AG04450 (cell line): ENCODE results near the gene ACIN1. TPM values are rescaled to one million over a fixed set of nuclear protein-coding genes. Genes with fewer than 3 reads are reported as not detected.

ENCODE experiments used
- CTCF ChIA-PET: fragments of 300-600, 350-600 bp; formaldehyde crosslinking; extraction: SDS; loops from one replicate; lab custom pipeline; 2022; ENCODE audit warnings: antibody characterized with exemption, inconsistent platforms; lab: Charles Lee
- POLR2A ChIA-PET: fragments of 350-600 bp; formaldehyde crosslinking; extraction: SDS; loops from one replicate; lab custom pipeline; 2021; ENCODE audit warnings: antibody characterized with exemption, inconsistent platforms; lab: Yijun Ruan, JAX
- DNase-seq: peaks from one replicate; pipeline ENCODE4 v3.0.0-alpha.2; 2011; ENCODE audit warnings: low read depth, low spot score
- H3K27ac ChIP-seq: one replicate; pipeline ENCODE4 v1.5.1; 2012; ENCODE audit warnings: low read depth, low read length, control low read depth
- H3K27me3 ChIP-seq: one replicate; pipeline ENCODE4 v1.6.0; 2012; ENCODE audit warnings: low read length; ENCODE audit not compliant: control insufficient read depth, insufficient read depth
- H3K4me3 ChIP-seq: 2 replicates; pipeline ENCODE4 v1.5.1; 2011; ENCODE audit warnings: mild to moderate bottlenecking, low read depth, low read length, control low read depth
- H3K9me3 ChIP-seq: 2 replicates; pipeline ENCODE4 v1.5.1; 2012; ENCODE audit warnings: low read length; ENCODE audit not compliant: control insufficient read depth, insufficient read depth
- CTCF ChIP-seq: IDR thresholded peaks from 2 replicates; pipeline ENCODE4 v1.5.1; 2011; ENCODE audit warnings: low read depth, low read length, control low read depth, inconsistent platforms
- polyA plus RNA-seq: library from polyadenylated mRNA; depleted of rRNA; stranded (reverse); fragments of >200 nt; gene quantifications from 2 replicates; pipeline ENCODE4 v1.2.3, GENCODE V29; 2011

Gene ACIN1
- polyA plus RNA-seq, 1 experiment: 173 TPM

DNA sequence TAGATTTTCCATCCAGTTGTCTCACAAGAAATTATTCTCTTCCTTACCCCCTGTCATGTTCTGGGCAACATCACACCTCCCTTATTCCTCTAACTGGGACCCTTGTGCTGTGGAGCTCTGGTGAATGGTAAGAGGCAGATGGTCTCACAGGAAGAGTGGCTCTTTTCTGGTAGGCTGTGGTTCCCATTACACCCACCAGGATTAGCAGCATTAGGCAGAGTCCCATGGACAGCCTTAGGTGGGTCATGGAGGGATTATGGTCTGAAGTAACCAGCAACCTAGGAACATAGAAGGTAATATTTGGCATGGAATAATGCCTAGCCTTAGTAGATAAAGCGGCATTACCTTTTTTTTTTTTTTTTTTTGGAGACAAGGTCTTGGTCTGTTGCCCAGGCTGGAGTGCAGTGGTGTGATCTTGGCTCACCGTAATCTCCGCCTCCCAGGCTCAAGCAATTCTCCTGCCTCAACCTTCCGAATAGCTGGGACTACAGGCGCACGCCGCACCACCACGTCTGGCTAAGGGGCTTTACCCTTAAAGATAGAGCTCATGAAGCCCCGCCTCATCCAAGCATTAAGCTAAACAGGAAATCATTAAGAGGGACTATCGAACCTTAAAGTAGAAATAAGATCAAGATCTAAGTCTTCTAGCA is 4.4 kb upstream of the ACIN1 start:
- no peak for DNase-seq
- CTCF ChIA-PET: interaction anchor here (1.2 to 5.6 kb wide), 4 partner anchors 9 to 113 kb away, joined by 4 to 35 read pairs (median 5); no protein-coding TSS in a partner anchor
- H3K9me3 ChIP-seq: no peaks in the 10 kb centered on the region
- no peak overlapping the region for H3K27ac ChIP-seq
- POLR2A ChIA-PET: interaction anchor here (0.7 kb wide), 1 partner anchor 20 kb away, joined by 10 read pairs; no protein-coding TSS in a partner anchor
- H3K4me3 ChIP-seq: no peak overlapping the region
- TF ChIP-seq CTCF: no peak
- no peaks in the 10 kb centered on the region for H3K27me3 ChIP-seq

- DNase-seq: no peak
- H3K27me3 ChIP-seq: no peaks in the 10 kb centered on the region
- H3K4me3 ChIP-seq: no peak overlapping the region; the same call in 1 of the 2 replicates
- POLR2A ChIA-PET: interaction anchor here (0.6 kb wide), 1 partner anchor 557 kb away, joined by 3 read pairs; no protein-coding TSS in a partner anchor
- no peaks in the 10 kb centered on the region for H3K9me3 ChIP-seq
- CTCF ChIA-PET: interaction anchor here (0.8 to 5.3 kb wide), 7 partner anchors 11 to 111 kb away, joined by 3 to 74 read pairs (median 6); no protein-coding TSS in a partner anchor
- no peak overlapping the region for H3K27ac ChIP-seq
- no peak for TF ChIP-seq CTCF
Measured at GRCh38 chr14:23097786-23098185, 2.9 kb upstream of the ACIN1 start.

- CTCF ChIA-PET: interaction anchor here (0.6 to 5.3 kb wide), 20 partner anchors 10 to 538 kb away, joined by 3 to 74 read pairs (median 6); no protein-coding TSS in a partner anchor
- no peaks in the 10 kb centered on the region for H3K9me3 ChIP-seq
Measured at GRCh38 chr14:23095196-23096108, 516 bp upstream of the ACIN1 start, which contains the start of gene C14orf119. C14orf119 (plus strand) TSS chr14:23095505; CDS start chr14:23097659, 2,154 bp downstream.

GRCh38 chr14:23093991-23094665 is 808 bp downstream of the ACIN1 start:
- peak; percentile 38 for TF ChIP-seq CTCF
- Histone ChIP-seq H3K4me3 (peak overlapping the region; percentile 95), H3K9me3 (no peaks in the 10 kb centered on the region), H3K27ac (peak overlapping the region; percentile 96), H3K27me3 (no peaks in the 10 kb centered on the region)
- CTCF ChIA-PET: interaction anchor here (0.6 to 5.3 kb wide), 19 partner anchors 8 to 537 kb away, joined by 3 to 74 read pairs (median 6); no protein-coding TSS in a partner anchor
- POLR2A ChIA-PET: interaction anchor here (0.5 to 2.1 kb wide), 17 partner anchors 12 to 227 kb away, joined by 3 to 31 read pairs (median 6); partner anchors contain the start of genes AJUBA, CDH24, PABPN1 and RBM23
- no peak for DNase-seq

More at GRCh38 chr14:23095196-23096108, 516 bp upstream of the ACIN1 start, which contains the start of gene C14orf119:
- peak; percentile 99 for DNase-seq
- no peak for TF ChIP-seq CTCF
- no peaks in the 10 kb centered on the region for H3K27me3 ChIP-seq
- peak within 1 kb of the TSS; percentile 95 for H3K4me3 ChIP-seq
- POLR2A ChIA-PET: interaction anchor here (0.6 to 2.1 kb wide), 24 partner anchors 9 to 1019 kb away, joined by 3 to 31 read pairs (median 6); partner anchors contain the start of genes AJUBA, CDH24, CIROP and DCAF11
- peak within 1 kb of the TSS; percentile 99 for H3K27ac ChIP-seq
